Amniotic stem cell (primary cell): ENCODE measurements around the gene RNF212.
"Not testable (repeated sequence)": the region's sequence is repeated elsewhere in the genome, so short reads cannot be mapped to it uniquely, and the experiment has no call there.

Experiments
- DNase-seq: peaks from one replicate; lab custom pipeline; 2025; lab: John Stamatoyannopoulos, UW

RNF212 gene

DNA sequence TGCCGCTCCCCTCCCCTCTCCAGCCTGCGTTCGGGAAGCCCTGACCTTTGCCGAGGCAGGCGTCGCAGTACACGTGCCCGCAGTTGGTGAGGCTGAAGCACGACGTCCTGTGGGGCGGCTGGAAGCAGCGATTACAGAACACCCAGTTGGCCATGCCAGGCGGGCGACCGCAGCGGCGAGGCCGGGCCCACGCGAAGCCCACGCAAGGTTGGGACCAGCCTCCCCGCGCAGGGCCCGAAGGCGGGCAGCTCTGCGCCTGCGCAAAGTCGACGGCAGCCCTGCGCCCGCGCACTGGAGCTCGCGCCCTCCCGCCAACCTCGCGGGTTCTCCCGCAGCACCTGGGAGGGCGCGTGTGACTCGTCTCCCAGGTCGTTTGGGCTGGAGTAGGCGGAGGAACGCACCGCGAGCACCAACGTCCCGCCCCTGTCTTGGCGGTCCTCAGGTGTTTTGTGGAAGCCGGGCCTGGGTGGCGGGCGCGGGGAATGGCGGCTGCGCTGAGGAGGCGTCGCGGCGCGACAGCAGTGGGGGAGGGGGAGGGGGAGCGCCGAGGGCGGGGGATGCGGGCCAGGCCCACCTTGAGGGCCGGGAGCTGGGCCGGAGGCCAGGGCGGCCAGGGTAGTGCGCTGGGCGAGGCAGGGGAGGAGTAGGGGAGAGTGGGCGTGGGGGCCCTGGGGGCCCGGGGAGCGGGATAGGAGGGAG, at the start of gene RNF212:
RNF212 (minus strand) TSS at position 254 of the 699 bp plus-strand sequence; CDS start at position 154, 100 bp downstream.
- no peak for DNase-seq

- no peak for DNase-seq
These were observed 47.0 kb upstream of the RNF212 start for GRCh38 chr4:1160351-1160750.

DNA sequence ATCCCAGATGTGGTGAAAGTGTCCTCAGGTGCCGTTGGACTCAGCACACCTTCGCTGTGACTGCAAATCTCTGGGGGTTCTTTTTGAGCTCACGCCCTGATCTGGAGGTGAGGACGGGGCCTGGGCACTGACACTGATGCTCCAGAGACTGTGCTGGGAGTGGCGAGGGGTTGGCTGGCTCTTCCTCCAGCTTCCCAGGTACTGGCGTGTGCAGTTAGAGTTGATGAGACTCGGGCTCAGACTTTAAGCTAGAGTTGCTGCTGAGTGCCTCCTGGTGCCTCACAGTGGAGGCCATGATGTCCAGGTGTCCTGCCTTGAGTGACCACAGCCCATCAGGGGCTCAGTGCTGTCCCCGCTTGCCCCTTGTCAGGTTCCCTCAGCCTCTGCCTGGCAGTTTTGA, 42.7 kb upstream of the RNF212 start:
- no peak for DNase-seq

DNA sequence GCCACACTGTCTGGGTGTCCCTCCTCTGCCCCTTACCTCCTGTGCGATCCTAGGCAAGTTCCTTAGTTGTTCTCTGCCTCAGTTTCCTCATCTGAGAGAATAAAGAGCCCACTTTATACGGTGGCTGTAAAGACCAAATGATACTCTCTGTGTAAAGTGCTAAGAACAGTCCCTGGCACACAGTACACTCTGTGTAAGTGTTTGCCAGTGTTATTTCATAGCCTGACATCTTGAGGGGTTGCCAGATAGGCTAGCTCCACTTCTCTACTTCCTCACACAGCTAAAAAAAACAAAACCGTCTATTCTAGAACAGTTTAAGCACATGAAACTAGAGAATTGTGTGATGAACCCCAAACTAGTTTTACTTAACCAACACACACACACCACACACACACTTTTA, 42.0 kb upstream of the RNF212 start:
- no peak for DNase-seq

DNA sequence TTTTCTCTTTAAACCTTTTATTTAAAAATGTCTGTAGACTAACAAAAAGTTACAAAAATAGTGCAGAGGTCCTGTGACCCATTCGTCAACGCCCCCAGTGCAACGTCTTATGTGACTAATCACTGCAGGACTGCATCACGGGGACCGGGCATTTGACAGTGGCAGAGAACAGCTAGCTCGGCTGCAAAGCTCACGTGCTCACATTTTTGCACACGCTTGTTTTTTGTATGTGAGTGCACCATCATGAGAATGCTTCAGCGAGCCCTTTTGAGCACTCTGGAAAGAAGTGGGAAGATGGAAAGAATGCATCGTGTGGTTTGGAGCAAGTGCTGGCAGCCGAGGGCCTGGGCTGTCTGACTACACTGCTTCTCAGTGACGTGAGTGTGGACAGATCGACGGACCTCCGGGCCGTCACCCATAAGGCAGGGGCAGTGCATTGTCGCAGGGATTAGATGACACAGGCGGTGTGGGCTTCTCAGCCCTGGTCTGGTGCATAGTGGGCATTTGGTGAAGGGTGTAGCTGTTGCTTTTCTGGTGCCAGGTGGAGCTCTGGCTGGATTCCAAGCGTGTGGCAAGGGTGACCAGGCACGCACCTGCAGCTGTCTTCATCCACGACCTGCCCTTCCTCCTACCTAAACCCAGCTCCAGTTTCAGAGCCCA, 41.3 kb upstream of the RNF212 start:
- DNase-seq, result no peak

- DNase-seq, result no peak
These were observed 40.8 kb upstream of the RNF212 start for GRCh38 chr4:1154126-1154522.

- DNase-seq, result no peak
These were observed 40.3 kb upstream of the RNF212 start for GRCh38 chr4:1153567-1154090.

DNA sequence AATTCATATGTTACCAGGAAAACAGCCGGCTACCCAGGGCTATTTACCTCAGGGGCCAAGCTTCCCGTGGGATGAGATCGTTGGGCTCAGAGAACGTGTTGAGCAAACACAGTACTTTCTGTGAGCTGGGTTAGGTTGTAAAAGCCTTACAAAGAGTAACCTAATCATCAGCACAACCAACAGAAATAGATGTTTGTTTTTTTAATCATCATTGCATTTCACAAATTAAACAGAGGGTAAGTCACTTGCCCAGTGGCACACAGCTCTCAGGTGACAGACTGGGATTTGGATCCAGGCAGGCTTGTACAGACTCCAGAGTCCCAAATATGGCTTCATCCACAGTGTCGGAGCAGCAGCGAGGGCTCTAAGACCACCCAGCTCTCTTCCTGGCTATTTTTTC, 38.9 kb upstream of the RNF212 start:
- DNase-seq, result no peak

DNA sequence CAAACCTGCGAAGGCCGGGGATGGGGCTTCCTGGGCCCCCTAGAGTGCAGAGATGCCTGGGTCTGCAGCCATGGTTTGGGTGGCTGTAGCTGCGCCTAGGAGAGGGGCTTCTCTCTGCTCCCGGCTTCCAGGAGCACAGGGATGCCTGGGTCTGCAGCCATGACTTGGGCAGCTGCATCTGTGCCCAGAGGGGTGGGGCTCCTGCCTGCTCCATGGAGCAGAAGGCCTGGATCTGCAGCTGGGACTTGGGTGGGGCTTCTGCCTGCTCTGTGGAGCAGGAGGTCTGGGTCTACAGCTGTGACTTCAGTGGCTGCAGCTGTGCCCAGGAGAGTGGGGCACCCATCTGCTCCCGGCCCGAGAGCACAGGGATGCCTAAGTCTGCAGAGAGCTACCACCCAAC, 38.2 kb upstream of the RNF212 start:
- no peak for DNase-seq

GRCh38 chr4:1150875-1151274, 37.5 kb upstream of the RNF212 start:
- DNase-seq, result no peak

DNA sequence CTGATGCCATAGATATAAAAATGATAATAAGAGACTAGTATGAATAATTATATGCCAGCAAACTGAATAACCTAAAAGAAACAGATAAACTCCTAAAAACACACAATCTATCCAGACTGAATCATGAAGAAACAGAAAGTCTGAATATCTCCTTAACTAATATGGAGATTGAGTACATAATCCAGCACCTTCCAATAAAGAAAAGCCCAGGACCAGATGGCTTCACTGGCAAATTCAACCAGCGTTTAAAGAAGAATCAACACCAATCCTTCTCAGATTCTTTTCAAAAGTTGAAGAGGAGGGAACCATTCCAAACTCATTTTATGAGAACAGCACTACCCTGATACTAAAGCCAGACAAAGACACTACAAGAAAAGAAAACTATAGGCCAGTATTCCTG, 26.5 kb upstream of the RNF212 start:
- no peak for DNase-seq

DNA sequence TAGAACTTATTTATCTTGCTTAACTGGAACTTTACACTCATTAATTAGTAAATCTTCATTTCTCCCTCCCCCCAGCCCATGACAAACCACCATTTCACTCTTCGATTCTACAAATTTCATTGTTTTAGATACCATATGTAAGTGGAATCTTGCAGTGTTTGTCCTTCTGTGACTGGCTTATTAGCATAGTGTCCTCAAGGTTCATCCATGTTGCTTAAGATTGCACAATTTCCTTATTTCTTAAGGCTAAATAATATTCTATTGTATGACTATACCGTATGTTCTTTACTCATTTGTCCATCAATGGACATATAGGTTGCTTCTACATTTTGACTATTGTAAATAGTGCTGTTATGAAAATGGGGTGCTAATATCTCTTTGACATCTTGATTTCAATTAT, 24.5 kb upstream of the RNF212 start:
- no peak for DNase-seq

GRCh38 chr4:1137063-1137776, 23.9 kb upstream of the RNF212 start:
- DNase-seq, result no peak

- no peak for DNase-seq
These were observed 22.7 kb upstream of the RNF212 start for GRCh38 chr4:1136048-1136447.

DNA sequence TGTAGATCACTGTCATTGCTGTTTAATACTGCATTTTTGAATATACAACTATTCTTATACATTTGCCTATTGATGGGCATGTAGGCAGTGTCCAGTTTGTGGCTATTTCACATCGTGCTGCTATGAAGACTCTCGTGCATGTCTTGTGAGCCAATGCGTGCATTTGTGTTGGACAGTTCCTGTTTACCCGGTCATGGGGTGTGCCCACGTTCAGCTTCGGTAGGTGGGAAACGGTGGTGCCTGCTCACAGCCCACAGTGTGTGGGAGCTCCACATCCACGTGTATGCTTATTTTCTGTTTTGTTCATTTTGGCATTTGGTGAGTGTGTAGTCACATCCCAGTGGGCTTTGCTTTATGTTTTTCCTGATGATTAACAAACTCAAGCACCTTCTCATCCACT, 19.7 kb upstream of the RNF212 start:
- no peak for DNase-seq

GRCh38 chr4:1130316-1131186, 17.2 kb upstream of the RNF212 start:
- DNase-seq, result no peak

DNA sequence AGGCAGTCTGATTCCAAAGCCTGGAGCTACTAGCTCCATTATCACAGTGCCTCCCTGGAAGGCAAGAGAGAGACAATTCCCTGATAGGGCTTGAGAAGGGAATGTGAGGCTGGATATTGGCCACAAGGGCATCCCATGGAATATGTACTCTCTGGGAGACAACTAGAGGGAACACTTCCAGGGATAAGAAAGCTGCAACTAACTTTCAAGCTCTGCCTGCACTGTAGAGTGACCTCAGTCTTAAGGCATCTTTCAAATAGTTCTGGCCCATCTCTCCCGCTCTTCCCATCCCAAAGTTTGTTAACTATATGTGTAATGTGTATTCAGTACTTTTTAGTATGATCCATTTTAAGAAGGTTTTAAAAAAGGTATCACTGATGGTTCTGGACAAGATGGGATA, 13.1 kb upstream of the RNF212 start:
- no peak for DNase-seq

DNA sequence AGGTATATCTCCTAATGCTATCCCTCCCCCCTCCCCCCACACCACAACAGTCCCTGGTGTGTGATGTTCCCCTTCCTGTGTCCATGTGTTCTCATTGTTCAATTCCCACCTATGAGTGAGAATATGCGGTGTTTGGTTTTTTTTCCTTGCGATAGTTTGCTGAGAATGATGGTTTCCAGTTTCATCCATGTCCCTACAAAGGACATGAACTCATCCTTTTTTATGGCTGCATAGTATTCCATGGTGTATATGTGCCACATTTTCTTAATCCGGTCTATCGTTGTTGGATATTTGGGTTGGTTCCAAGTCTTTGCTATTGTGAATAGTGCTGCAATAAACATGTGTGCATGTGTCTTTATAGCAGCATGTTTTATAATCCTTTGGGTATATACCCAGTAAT, 12.1 kb upstream of the RNF212 start:
- not testable (repeated sequence) for DNase-seq

GRCh38 chr4:1124818-1125217, 11.5 kb upstream of the RNF212 start:
- DNase-seq, result no peak

GRCh38 chr4:1122505-1122904, 9.1 kb upstream of the RNF212 start:
- no peak for DNase-seq

GRCh38 chr4:1116838-1117237, 3.5 kb upstream of the RNF212 start:
- DNase-seq, result no peak
